Keratinocyte (primary cell): ENCODE data around the gene CYB561A3.

Source experiments
- CTCF ChIP-seq, 3 experiments: IDR thresholded peaks in 1 of 3; conservative IDR thresholded peaks in 1 of 3; optimal IDR thresholded peaks in 1 of 3; 2 replicates in 2 of 3; 3 replicates in 1 of 3; pipeline versions ENCODE3 to v1.5.1; 2011; ENCODE audit warnings: low read length in 3 of 3, mild to moderate bottlenecking in 3 of 3, moderate library complexity in 2 of 3, control low read depth in 1 of 3, inconsistent platforms in 1 of 3; ENCODE audit not compliant: insufficient read depth in 2 of 3; ENCODE audit errors: extremely low read depth in 1 of 3
- EZH2 ChIP-seq: IDR thresholded peaks from one replicate; pipeline ENCODE4 v1.6.1; 2012; ENCODE audit warnings: inconsistent platforms, mild to moderate bottlenecking, low read length, moderate library complexity

DNA sequence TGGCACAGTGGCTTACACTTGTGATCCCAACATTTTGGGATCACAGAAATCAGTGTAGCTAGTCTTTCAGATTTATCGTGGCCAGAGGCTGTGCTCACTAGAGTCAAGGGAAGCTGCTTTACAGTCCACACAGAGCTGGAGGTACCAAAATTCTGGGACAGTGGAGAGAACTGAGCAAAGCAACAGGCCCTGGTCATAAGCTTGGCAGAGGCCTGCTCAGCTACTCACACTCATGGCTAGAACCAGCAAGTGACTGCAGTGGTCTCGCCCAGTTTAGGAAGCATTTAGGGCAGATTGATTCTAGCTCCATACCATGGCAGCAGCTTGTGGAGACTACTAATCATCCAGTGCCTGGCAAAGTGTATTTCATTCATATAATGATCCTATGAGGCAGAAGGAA lies 39.5 kb upstream of the CYB561A3 start:
- TF ChIP-seq CTCF (optimal IDR thresholded peaks at IDR 0.05 in 1 of 3, IDR thresholded peaks at IDR 0.05 in 1 of 3, conservative IDR thresholded peaks at IDR 0.05 in 1 of 3; ENCODE audit: extremely low read depth in 1 of 3, insufficient read depth in 2 of 3, low read length in 3 of 3) (no peak), EZH2 (no peak)
